ENCODE results near the gene UVRAG.

Gene UVRAG

GRCh38 chr11:75903276-75903675, 88.3 kb downstream of the UVRAG start:
- Histone ChIP-seq H3K9ac (no peak overlapping the region), H3K4me2 (no peak overlapping the region), H3K27ac (no peak overlapping the region), H3K4me1 (no peaks in the 10 kb centered on the region), H3K9me3 (no peaks in the 10 kb centered on the region), H3K27me3 (no peaks in the 10 kb centered on the region), H3K4me3 (no peak overlapping the region), H4K20me1 (peaks cover 98% of the 10 kb centered on the region), H3K36me3 (peaks cover 6% of the 10 kb centered on the region)
- TF ChIP-seq Cebpa-rat (IDR thresholded peaks at IDR 0.05) = no peak

- Histone ChIP-seq H3K9me3 (no peaks in the 10 kb centered on the region), H3K4me3 (no peak overlapping the region), H4K20me1 (peaks cover 99% of the 10 kb centered on the region), H3K4me1 (no peaks in the 10 kb centered on the region), H3K27me3 (no peaks in the 10 kb centered on the region), H3K27ac (no peak overlapping the region), H3K9ac (no peak overlapping the region), H3K4me2 (no peak overlapping the region), H3K36me3 (no peaks in the 10 kb centered on the region)
- no peak for TF ChIP-seq Cebpa-rat (IDR thresholded peaks at IDR 0.05)
These were observed 90.4 kb downstream of the UVRAG start for GRCh38 chr11:75905434-75905833.

DNA sequence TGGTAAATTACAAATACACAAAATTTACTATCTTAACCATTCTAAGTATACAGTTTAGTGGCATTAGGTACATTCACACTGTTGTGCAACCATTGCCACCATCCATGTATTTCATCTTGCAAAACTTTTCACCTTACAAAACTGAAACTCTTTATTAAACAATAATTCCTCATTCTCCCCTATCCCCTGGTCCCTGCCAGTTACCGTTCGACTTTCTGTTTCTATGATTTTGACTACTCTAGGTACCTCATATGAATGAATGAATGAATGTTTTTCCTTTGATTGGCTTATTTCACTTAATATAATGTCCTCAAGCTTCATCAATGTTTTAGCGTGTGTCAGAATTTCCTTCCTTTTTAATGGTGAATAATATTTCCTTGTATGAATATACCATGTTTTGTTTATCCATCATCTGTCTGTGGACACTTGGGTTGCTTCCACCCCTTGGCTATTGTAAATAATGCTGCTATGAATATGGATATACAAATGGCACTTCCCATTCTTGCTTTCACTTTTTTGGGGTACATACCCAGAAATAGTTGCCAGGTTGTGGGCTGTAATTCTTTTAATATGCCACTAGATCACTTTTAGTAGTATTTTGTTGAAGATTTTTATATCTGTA, 93.0 kb downstream of the UVRAG start:
- peaks cover 18% of the 10 kb centered on the region for H3K36me3 ChIP-seq
- peaks cover 87% of the 10 kb centered on the region for H4K20me1 ChIP-seq
- no peak overlapping the region for H3K27ac ChIP-seq
- no peaks in the 10 kb centered on the region for H3K4me1 ChIP-seq
- H3K27me3 ChIP-seq = no peaks in the 10 kb centered on the region
- H3K9ac ChIP-seq = no peak overlapping the region
- H3K9me3 ChIP-seq = no peaks in the 10 kb centered on the region
- H3K4me3 ChIP-seq = no peak overlapping the region
- no peak overlapping the region for H3K4me2 ChIP-seq
- no peak for TF ChIP-seq Cebpa-rat (IDR thresholded peaks at IDR 0.05)

GRCh38 chr11:75910426-75911145, 95.6 kb downstream of the UVRAG start:
- Histone ChIP-seq H3K4me1 (no peaks in the 10 kb centered on the region), H3K9ac (no peak overlapping the region), H3K9me3 (no peaks in the 10 kb centered on the region), H3K27me3 (no peaks in the 10 kb centered on the region), H3K4me2 (no peak overlapping the region), H3K4me3 (no peak overlapping the region), H3K27ac (no peak overlapping the region), H3K36me3 (peaks cover 30% of the 10 kb centered on the region), H4K20me1 (peaks cover 62% of the 10 kb centered on the region)
- TF ChIP-seq Cebpa-rat (IDR thresholded peaks at IDR 0.05) = no peak

DNA sequence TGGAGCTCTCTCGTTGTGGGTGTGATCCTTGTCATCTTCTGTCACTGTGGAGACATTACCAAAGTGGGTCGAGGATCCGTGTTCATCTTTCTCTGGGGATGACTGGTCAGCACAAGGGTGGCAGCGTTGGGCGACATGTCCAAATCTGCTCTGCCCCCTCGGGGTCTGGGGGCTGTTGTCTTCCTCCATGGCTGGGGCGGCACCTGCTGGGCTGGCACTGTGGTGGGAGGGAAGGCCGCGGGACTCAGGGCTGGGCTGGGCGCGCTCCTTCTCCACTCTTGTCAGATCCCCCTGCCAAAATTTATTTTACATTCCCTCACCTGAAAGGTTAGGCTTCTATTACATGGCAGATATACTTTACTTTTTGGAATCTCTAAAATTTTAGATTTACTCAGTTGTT, 96.4 kb downstream of the UVRAG start:
- H3K9ac ChIP-seq = no peak overlapping the region
- H3K4me3 ChIP-seq = no peak overlapping the region
- peaks cover 58% of the 10 kb centered on the region for H4K20me1 ChIP-seq
- TF ChIP-seq Cebpa-rat (IDR thresholded peaks at IDR 0.05) = no peak
- H3K9me3 ChIP-seq = no peaks in the 10 kb centered on the region
- H3K4me1 ChIP-seq = no peaks in the 10 kb centered on the region
- no peaks in the 10 kb centered on the region for H3K27me3 ChIP-seq
- peaks cover 30% of the 10 kb centered on the region for H3K36me3 ChIP-seq
- no peak overlapping the region for H3K27ac ChIP-seq
- no peak overlapping the region for H3K4me2 ChIP-seq

DNA sequence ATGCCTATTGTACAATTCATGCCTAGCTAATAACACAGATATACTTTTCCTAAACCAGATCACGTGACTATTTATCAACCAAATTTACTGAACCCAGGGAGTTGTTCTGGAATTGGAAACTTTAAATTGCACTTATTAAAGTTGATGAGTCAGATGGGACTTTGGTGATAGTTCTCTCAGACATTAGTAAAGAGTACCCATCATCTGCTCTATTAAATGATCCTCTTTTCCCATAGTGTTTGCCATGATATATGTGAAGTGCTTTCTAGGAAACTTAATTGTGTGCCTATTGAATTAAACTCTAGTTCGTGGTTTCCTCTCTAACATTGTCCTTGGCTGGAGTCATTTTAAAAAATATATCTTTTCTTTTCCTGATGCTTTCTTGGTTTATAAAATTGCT, 99.0 kb downstream of the UVRAG start:
- H3K27ac ChIP-seq = no peak overlapping the region
- no peak overlapping the region for H3K9ac ChIP-seq
- H3K27me3 ChIP-seq = no peaks in the 10 kb centered on the region
- peaks cover 37% of the 10 kb centered on the region for H4K20me1 ChIP-seq
- no peaks in the 10 kb centered on the region for H3K4me1 ChIP-seq
- no peak for TF ChIP-seq Cebpa-rat (IDR thresholded peaks at IDR 0.05)
- no peaks in the 10 kb centered on the region for H3K9me3 ChIP-seq
- peaks cover 30% of the 10 kb centered on the region for H3K36me3 ChIP-seq
- no peak overlapping the region for H3K4me2 ChIP-seq
- no peak overlapping the region for H3K4me3 ChIP-seq

- Histone ChIP-seq H3K4me2 (no peak overlapping the region), H3K4me3 (no peak overlapping the region), H3K9ac (no peak overlapping the region), H3K9me3 (no peaks in the 10 kb centered on the region), H3K4me1 (no peaks in the 10 kb centered on the region), H3K27ac (no peak overlapping the region), H3K36me3 (peaks cover 21% of the 10 kb centered on the region), H4K20me1 (peaks cover 23% of the 10 kb centered on the region; the same call in 1 of the 2 replicates), H3K27me3 (no peaks in the 10 kb centered on the region)
- TF ChIP-seq Cebpa-rat (IDR thresholded peaks at IDR 0.05) = no peak
These were observed 101.9 kb downstream of the UVRAG start for GRCh38 chr11:75916882-75917281.

DNA sequence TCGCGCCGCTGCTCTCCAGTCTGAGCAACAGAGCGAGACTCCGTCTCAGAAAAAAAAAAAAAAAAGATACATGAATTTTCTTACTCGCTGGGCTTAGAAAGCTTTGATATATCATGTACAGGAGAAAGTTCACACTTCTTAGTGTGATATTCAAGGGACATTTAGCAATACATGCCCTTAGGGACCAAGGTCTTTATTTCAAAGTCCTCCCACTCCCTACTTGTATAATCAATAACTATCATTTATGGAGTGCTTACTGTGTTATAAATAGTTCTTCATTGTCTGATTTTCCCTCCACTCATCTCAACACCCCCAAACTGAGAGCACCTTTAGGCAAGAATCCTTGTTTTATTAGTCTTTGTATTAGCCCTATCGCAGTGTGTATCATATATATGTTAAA, 103.3 kb downstream of the UVRAG start:
- no peaks in the 10 kb centered on the region for H3K4me1 ChIP-seq
- no peak overlapping the region for H3K4me3 ChIP-seq
- no peak overlapping the region for H3K9ac ChIP-seq
- H3K36me3 ChIP-seq = peaks cover 8% of the 10 kb centered on the region; the same call in 1 of the 2 replicates
- H3K4me2 ChIP-seq = no peak overlapping the region
- no peak overlapping the region for H3K27ac ChIP-seq
- H4K20me1 ChIP-seq = peaks cover 23% of the 10 kb centered on the region; the same call in 1 of the 2 replicates
- H3K9me3 ChIP-seq = no peaks in the 10 kb centered on the region
- TF ChIP-seq Cebpa-rat (IDR thresholded peaks at IDR 0.05) = no peak
- H3K27me3 ChIP-seq = no peaks in the 10 kb centered on the region

DNA sequence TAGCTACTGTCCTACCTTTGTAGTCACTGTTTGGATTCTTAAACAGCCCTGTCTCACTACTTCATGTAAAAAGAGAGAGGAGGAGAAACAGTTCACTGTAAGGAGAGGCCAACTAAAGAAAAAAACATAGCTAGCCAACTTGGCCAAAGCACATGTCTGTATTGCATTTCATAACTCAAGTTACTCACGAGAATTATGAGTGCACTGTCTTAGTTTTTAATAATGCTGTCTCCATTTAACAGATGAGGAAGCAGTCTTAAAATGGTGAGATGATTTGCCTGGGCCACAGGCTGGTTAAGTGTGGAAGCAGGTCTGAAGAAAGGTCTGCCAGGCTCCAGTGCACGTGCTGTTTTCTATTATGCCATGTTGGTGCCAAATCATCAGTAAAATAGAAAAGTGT, 104.5 kb downstream of the UVRAG start:
- TF ChIP-seq Cebpa-rat (IDR thresholded peaks at IDR 0.05) = no peak
- Histone ChIP-seq H4K20me1 (peaks cover 23% of the 10 kb centered on the region; the same call in 1 of the 2 replicates), H3K4me2 (no peak overlapping the region), H3K36me3 (no peaks in the 10 kb centered on the region), H3K9me3 (no peaks in the 10 kb centered on the region), H3K27me3 (no peaks in the 10 kb centered on the region), H3K4me3 (no peak overlapping the region), H3K9ac (no peak overlapping the region), H3K4me1 (no peaks in the 10 kb centered on the region), H3K27ac (no peak overlapping the region)

DNA sequence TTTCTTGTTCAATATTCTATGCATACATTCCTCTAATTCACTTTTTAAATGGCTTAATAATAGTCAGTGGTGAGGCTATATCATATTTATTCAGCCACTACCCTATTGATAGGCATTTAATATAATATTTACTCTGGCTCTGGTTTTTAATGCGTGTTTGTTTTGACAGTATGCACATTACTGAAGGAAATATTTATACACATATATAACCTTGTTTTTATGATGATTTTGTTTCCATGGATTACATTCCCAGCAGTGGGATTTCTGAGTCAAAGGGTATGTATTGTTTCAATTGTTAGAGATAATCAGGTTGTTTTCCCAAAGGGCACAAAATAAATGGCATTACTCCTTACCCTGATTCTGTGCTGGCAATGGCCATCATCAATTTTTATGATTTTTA, 105.8 kb downstream of the UVRAG start:
- Histone ChIP-seq H4K20me1 (peaks cover 23% of the 10 kb centered on the region; the same call in 1 of the 2 replicates), H3K36me3 (no peaks in the 10 kb centered on the region), H3K27me3 (no peaks in the 10 kb centered on the region), H3K9me3 (no peaks in the 10 kb centered on the region), H3K4me3 (no peak overlapping the region), H3K4me2 (no peak overlapping the region), H3K9ac (no peak overlapping the region), H3K27ac (no peak overlapping the region), H3K4me1 (no peaks in the 10 kb centered on the region)
- TF ChIP-seq Cebpa-rat (IDR thresholded peaks at IDR 0.05) = no peak

Measured in BLaER1 (cell line).